Right lobe of liver (tissue), 6 donors: Measurements from ENCODE around the gene PEX16. TPM values are rescaled to one million over a fixed set of nuclear protein-coding genes. Genes with fewer than 3 reads are reported as not detected.

Source experiments
- ATAC-seq, 4 donors: fragments of 200-7000 bp; cut with Tn5 transposase; one replicate each; pipeline ENCODE4 v1.9.1; 2020; ENCODE audit warnings: mild to moderate bottlenecking in 4 of 4, moderate library complexity in 4 of 4
- DNase-seq, 3 donors: peaks; one replicate each; pipeline ENCODE4 v3.0.0-alpha.2; 2020
- H3K27ac ChIP-seq, 3 donors: fragments of 200-600 bp; one replicate each; pipeline ENCODE4 v1.8.0; 2022
- H3K27me3 ChIP-seq, 2 donors: fragments of 200-600 bp; one replicate each; pipeline ENCODE4 v1.8.0; 2022
- H3K36me3 ChIP-seq, 4 donors: fragments of 200-600 bp; sonication (generic) in 1 of 4; one replicate each; pipeline versions ENCODE4 v1.5.1 to v1.8.0; 2017 to 2022; ENCODE audit warnings: control low read depth in 1 of 4
- H3K4me1 ChIP-seq, 4 donors: fragments of 200-600 bp; sonication (generic) in 1 of 4; one replicate each; pipeline versions ENCODE4 v1.5.1 to v1.8.0; 2017 to 2022; ENCODE audit warnings: control low read depth in 1 of 4
- H3K4me3 ChIP-seq, 3 donors: fragments of 200-600 bp; one replicate each; pipeline ENCODE4 v1.8.0; 2022
- H3K9me3 ChIP-seq, 4 donors: fragments of 200-600 bp; sonication (generic) in 1 of 4; one replicate each; pipeline versions ENCODE4 v1.5.1 to v1.8.0; 2017 to 2022; ENCODE audit warnings: control low read depth in 1 of 4
- POLR2A ChIP-seq: fragments of 450-650 bp; IDR thresholded peaks from one replicate; pipeline ENCODE4 v1.6.1; 2017; ENCODE audit warnings: antibody characterized with exemption, mild to moderate bottlenecking
- WGBS: methylation state at CpG from one replicate; pipeline ENCODE4 v1.1.6; 2018; ENCODE audit warnings: low coverage, low lambda C conversion rate; ENCODE audit not compliant: insufficient coverage; ENCODE audit errors: missing lambda C conversion rate; 5-methylcytosine and 5-hydroxymethylcytosine counted together
- intact Hi-C, 2 donors: fragments of 100-400 bp; cut with DNase I; formaldehyde crosslinking; loops; one replicate each; pipeline versions ENCODE4 v1.11.2 to v1.14.1; 2022
- total RNA-seq, 6 experiments: library from RNA; depleted of rRNA in 2 of 6; stranded (reverse); fragments of >200 nt in 2 of 6; fragmentation: NEBNext Ultra II Directional in 3 of 6; extraction: Animal tissue kit (Norgen Biotek cat#: 25700) in 3 of 6; gene quantifications; one replicate each; pipeline versions ENCODE4 v1.1.0 to v1.2.4, GENCODE V29; 2016 to 2023
- TF ChIP-seq, protein P1 (sequence below), 4 donors: fragments of 200-600 bp in 3 of 4; fragments of 450-650 bp in 1 of 4; IDR thresholded peaks; one replicate each; pipeline versions ENCODE4 v1.5.1 to v1.8.0; 2016 to 2022; ENCODE audit warnings: antibody characterized with exemption in 4 of 4, mild to moderate bottlenecking in 2 of 4
- donor health status: DM: no; HTN: yes; CAD: no.
- donor health status: DM: no; HTN: no; CAD: no.
- donor health status: DM: no; HTN: no; CAD: no.
- donor health status: DM: no; HTN: yes; CAD: no.
- donor health status: DM: no; HTN: yes; CAD: no.

PEX16 gene
- total RNA-seq, 6 experiments from 2014 or later = 17.9 to 36.7 (median 32.4) TPM

DNA sequence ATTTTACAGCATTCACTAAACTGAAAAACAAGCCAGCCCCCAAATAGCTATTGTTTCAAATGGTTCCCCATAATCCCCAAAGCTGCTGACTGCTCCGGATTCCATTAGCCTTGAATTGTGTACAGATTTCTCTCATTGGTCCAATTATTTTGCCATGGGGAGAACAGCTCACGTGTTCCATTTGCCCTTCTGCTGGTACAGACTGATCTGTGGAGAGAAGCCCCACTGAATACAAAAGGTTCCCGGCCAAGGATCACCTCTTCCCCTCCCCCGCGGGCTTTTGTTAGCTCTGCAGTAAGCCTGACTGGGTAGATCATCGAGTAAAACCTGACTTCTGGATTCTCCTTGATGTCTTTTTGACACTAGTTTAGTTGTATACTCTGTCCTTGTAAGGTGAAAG lies 41.3 kb downstream of the PEX16 start:
- DNase-seq = no peak
- intact Hi-C loops = no loop called here
- H3K4me3 ChIP-seq = no peak overlapping the region
- no peaks in the 10 kb centered on the region for H3K4me1 ChIP-seq
- ATAC-seq = no peak
- no peak overlapping the region for H3K27ac ChIP-seq
- WGBS = 56% methylated on average over 5 of the region's 6 CpGs
- H3K36me3 ChIP-seq = peaks cover 0 to 86% (median 52%) of the 10 kb centered on the region in 4 donors
- H3K9me3 ChIP-seq = no peaks in the 10 kb centered on the region
- TF ChIP-seq, protein P1, sequence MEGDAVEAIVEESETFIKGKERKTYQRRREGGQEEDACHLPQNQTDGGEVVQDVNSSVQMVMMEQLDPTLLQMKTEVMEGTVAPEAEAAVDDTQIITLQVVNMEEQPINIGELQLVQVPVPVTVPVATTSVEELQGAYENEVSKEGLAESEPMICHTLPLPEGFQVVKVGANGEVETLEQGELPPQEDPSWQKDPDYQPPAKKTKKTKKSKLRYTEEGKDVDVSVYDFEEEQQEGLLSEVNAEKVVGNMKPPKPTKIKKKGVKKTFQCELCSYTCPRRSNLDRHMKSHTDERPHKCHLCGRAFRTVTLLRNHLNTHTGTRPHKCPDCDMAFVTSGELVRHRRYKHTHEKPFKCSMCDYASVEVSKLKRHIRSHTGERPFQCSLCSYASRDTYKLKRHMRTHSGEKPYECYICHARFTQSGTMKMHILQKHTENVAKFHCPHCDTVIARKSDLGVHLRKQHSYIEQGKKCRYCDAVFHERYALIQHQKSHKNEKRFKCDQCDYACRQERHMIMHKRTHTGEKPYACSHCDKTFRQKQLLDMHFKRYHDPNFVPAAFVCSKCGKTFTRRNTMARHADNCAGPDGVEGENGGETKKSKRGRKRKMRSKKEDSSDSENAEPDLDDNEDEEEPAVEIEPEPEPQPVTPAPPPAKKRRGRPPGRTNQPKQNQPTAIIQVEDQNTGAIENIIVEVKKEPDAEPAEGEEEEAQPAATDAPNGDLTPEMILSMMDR (IDR thresholded peaks at IDR 0.05) = no peak
- TF ChIP-seq POLR2A = no peak
- no peaks in the 10 kb centered on the region for H3K27me3 ChIP-seq

DNA sequence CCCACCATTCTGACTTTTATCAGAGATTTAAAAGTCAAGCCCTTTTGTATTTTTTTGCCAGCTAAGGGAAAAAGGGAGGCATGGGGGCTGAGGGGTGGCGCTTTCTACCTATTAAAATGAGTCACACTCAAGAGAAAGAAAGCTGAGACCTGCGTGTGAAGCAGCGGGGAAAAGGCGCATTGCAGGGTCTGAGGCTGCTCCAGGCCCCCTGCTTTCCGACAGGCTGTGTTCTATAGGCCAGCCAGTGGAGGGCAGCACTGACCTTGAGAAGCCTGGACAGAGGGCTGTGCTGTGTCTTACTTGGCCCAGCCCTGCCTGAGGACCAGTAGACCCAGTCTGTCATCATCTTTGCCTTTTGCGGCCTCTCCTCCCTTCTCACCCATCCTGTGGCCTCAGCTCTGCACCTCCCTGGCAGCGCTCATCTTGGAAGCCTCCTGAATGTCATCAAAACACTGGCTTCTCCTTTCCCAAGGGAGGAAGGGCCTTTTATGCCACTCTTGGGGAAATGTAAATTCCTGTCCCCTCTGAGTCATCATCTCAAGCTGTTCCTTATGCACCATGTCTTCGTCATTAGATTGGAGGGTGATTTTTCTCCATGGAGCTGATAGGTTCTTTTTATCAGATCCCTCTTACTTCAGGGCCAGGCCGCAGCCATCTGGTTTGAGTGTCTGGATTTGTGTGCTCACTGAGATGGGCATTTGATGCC lies 44.9 kb downstream of the PEX16 start:
- DNase-seq (no peak), ATAC-seq (peak; percentile 71 to 85 (median 77))
- intact Hi-C loops = no loop called here
- Histone ChIP-seq H3K4me3 (no peak overlapping the region), H3K4me1 (no peaks in the 10 kb centered on the region), H3K9me3 (no peaks in the 10 kb centered on the region), H3K27me3 (no peaks in the 10 kb centered on the region), H3K36me3 (peaks cover 5 to 90% (median 61%) of the 10 kb centered on the region in 4 donors), H3K27ac (no peak overlapping the region)
- TF ChIP-seq, protein P1 (IDR thresholded peaks at IDR 0.05) = peak; percentile 43 to 61 (median 48)
- TF ChIP-seq POLR2A = no peak
- 53% methylated on average over 3 of the region's 9 CpGs for WGBS

DNA sequence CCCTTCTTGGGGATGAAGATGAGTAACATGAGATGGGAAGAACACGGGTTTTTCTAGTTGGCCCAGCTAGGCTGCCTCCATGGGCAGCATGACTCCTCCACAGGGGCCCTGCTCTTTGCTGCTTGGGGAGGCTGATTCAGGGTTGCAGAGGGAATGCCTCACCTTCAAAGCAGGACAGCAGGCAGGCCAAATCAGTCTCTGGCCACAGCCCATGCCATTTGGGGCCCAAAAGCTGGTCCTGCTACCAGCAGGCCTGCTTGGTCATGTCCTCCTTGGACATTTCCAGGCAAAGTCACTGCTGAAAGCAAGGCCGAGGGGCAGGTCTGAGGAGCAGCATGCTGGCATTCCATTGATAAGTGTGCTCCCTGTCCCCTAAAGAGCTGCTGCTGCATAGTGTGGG lies 46.0 kb downstream of the PEX16 start:
- Histone ChIP-seq H3K4me3 (no peak overlapping the region), H3K9me3 (no peaks in the 10 kb centered on the region), H3K27me3 (no peaks in the 10 kb centered on the region), H3K4me1 (no peaks in the 10 kb centered on the region), H3K36me3 (peaks cover 5 to 90% (median 66%) of the 10 kb centered on the region in 4 donors), H3K27ac (no peak overlapping the region)
- DNase-seq (no peak), ATAC-seq (no peak)
- TF ChIP-seq, protein P1 (IDR thresholded peaks at IDR 0.05) = no peak
- intact Hi-C loops = no loop called here
- WGBS = no CpG with 5 or more reads among the region's 2 CpGs

DNA sequence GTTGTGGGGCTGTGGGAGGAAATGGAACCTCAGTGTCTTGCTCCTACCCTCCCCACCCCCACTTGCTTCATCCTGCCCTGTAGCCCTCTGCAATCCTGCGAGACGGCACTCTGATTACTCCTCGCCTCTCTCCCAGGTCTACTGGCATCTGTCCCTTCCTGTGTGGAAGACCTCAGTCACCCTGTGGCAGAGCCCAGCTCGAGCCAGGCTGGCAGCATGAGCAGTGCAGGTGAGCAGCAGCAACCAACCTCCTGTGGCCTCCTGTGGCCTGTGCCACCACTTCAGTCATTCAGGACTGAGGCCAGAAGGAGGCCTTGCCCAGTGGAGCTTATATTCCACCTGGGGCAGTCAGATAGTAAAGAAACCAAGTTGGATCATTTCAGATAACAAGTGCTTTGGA lies 47.0 kb downstream of the PEX16 start:
- Histone ChIP-seq H3K27me3 (no peaks in the 10 kb centered on the region), H3K27ac (no peak overlapping the region), H3K4me3 (no peak overlapping the region), H3K9me3 (no peaks in the 10 kb centered on the region), H3K4me1 (no peaks in the 10 kb centered on the region), H3K36me3 (peaks cover 5 to 96% (median 67%) of the 10 kb centered on the region in 4 donors)
- ATAC-seq = no peak
- TF ChIP-seq, protein P1 (IDR thresholded peaks at IDR 0.05) = no peak
- no peak for DNase-seq
- WGBS = 13% methylated on average over 1 of the region's 4 CpGs
- intact Hi-C loops = no loop called here
